GM18499 (cell line): Measurements from ENCODE around the gene VEGFC.

Source experiments
- ATAC-seq: cut with Tn5 transposase; IDR thresholded peaks from one replicate; pipeline ENCODE4 v1.9.1; 2021; ENCODE audit warnings: moderate number of reproducible peaks; ENCODE audit not compliant: insufficient read depth, unreplicated experiment

VEGFC gene

GRCh38 chr4:176799653-176800052 lies 6.9 kb upstream of the VEGFC start:
- no peak for ATAC-seq

DNA sequence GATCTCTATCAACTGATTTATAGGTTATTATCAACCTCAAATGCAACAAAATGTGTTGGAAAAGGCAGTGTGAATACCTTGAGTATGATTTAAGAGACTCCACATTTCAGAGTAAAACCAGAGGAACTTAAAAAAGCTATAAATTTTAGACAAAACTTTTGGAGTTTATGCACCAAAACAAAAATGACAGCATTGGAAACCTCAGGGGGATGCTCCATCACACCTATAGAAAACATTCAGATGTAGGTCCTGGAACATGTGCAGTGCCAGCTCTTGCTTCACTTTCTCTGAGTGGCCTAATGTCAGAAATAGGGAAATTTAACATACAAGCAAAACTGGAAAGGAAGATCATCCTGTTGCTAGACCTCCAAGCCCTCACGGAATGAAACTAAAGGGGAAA lies 5.8 kb upstream of the VEGFC start:
- no peak for ATAC-seq

- no peak for ATAC-seq
These were observed 2.7 kb upstream of the VEGFC start for GRCh38 chr4:176795441-176795840.

DNA sequence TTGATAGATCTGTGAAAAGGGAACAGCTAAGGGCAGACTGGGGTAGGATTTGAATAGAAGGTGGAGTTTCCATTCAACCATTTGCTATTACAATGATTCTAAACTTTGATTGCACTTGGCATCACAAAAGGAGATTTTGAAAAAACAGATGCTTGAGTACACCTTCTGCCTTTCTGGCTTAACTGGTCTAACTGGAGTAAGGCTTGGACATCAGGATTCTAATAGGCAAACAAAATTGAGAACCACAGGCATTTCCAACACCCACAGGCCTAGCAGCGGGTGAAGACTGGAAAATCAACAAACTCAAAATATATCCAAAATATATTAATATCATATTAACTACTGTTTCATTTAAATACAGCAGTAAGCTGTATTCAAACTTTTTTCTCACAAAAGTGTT lies 1.9 kb upstream of the VEGFC start:
- ATAC-seq, result no peak

DNA sequence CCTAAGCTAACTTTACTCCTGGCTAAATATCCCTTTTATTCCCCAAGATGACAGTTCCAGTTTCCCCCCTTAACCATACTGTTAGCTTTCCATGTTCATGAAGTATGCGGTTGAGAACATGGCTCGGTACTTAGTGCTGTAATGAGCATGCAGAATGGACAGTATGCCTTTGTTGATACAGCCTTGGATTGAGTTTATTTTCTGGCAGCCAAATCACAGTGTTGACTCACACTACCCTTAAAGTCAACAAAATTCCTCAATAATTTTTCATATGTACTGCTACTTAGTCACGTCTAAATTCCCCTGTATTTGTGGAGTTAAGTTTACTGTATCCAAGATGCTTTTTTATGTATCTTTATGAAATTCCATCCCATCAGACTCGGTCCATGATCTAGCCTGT lies 1.4 kb upstream of the VEGFC start:
- ATAC-seq, result no peak

GRCh38 chr4:176793060-176793605 lies 411 bp upstream of the VEGFC start:
- no peak for ATAC-seq

- ATAC-seq, result no peak
These were observed 964 bp downstream of the VEGFC start for GRCh38 chr4:176791591-176792325.

DNA sequence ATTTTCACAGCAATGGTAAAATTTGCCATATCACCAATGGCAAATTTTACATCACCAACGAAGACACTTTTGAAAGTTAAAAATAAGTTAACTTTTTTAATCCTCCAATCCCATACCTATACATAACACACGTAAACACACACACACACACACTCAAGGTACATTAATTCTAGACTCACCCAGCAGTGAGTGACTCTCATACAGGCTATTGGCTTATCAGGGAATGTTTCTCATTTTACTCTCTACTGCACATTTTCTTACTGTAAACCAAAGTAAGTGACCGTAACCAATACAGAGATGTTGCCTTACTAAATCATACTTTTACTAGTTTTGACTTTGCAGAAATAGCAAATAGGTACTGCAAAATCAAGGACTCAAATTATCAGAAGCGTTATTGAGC lies 2.3 kb downstream of the VEGFC start:
- no peak for ATAC-seq

GRCh38 chr4:176789955-176790354 lies 2.8 kb downstream of the VEGFC start:
- no peak for ATAC-seq

DNA sequence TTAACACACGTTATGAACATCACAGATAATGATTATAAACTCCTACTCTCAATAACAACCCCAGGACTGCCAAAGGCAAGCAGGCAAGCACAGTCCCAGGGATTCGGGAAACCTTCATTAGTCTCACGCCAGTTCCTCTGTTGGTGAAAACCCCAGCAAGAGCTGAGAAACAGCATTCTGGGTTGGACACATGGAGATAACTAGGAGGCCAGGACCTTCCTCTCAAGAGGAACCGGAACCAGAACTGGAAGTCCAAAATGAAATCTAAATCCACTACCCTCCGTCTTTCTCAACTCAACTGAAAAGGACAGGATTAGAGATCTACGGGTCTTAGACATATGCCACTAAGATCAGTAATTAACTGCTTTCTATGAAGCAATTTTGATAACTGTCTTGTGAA lies 3.8 kb downstream of the VEGFC start:
- no peak for ATAC-seq

DNA sequence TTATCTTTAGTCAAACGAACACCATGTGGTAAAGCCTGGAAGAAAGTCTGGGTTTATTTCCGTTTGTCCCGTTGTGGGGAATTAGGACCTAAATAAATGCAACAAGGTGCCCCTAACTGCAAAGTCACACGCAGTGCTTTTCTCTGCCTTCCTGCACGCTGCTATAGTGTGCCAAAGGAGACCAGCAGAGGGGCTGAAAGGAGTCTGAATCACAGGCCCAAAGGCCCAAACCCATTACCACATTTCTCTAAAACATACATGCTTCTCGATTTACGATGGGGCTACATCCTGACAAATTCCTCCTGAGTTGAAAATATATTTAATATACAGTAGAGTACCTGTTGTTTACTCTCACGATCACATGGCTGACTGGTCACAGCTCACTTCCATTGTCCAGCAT lies 4.5 kb downstream of the VEGFC start:
- no peak for ATAC-seq

GRCh38 chr4:176784816-176785215 lies 7.9 kb downstream of the VEGFC start:
- ATAC-seq, result no peak

DNA sequence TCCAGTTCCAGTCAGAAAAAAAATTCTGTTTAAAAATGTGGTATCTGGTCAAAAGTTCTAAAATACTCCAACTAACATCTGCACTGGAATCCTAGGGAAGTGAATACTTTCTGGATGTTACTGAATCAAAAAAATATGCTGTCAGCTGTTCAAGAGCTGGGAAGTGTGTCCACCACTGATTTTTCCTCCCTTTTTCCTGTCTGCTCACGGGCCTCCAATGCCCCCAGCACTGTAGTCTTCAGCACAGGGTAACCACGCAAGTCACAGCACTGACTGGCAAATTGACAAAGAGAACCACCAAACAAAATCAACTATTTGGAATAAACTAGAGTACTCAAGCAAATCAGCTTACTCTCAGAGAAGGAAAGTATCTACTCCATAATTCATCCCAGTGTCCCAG lies 9.9 kb downstream of the VEGFC start:
- no peak for ATAC-seq

- ATAC-seq, result no peak
These were observed 10.5 kb downstream of the VEGFC start for GRCh38 chr4:176782191-176782590.

GRCh38 chr4:176781739-176782100 lies 11.0 kb downstream of the VEGFC start:
- ATAC-seq, result no peak

- ATAC-seq, result no peak
These were observed 11.6 kb downstream of the VEGFC start for GRCh38 chr4:176780995-176781738.

DNA sequence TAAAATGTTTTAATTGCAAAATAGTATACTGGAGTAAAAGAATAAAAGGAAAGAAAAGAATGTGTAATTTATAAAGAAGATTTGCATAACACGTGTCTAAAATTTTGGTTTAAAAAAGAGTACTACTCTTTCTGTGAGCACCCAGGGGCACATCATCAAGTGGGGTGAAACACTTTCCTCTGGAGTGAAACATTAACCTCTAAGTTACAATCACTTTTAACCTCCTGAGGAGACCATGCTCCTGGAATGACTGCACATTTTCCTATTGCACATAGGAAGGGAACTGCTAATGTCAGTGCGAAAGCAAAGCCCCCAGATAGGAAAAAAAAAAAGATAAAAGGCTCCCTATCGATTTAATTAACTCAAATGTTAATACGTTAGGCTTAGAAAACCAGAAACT lies 13.3 kb downstream of the VEGFC start:
- ATAC-seq, result no peak

- ATAC-seq, result no peak
These were observed 14.2 kb downstream of the VEGFC start for GRCh38 chr4:176778491-176778890.

- no peak for ATAC-seq
These were observed 14.7 kb downstream of the VEGFC start for GRCh38 chr4:176778063-176778462.

DNA sequence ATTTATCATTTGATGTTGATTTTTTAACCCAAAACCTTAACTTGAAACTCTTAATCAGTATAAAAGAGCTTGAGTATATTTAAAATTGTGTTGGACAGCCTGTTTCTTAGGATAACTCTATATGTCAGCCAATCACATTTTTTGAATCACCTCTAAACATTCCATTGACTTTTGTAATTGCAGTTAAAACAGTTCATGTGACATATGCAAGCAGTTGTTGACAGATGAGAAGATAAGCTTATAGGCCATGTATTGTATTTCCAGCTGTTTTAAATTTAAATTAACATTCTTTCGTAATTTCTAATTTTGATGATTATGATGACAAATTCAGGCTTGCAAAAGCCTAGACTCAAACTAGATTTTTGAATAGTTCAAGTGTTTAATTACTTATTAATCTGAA lies 17.4 kb downstream of the VEGFC start:
- ATAC-seq, result no peak

DNA sequence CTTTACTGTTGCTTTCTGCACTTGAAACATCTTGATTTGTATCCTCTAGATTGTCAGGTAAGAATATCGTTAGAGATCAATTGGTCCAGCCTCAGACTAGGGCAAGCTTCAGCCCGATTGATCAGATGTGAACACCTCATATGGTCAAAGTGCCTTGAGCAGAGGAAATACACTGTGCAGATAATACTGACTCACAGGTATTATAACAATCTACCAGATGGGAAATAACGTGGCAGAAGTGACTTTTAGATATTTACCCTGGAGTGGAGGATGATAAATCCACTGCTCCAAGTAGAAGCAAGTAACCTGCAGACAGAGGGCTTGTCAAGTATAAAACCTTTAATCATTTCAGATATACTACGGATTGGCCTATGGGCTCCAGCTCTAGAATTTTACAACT lies 17.9 kb downstream of the VEGFC start:
- ATAC-seq, result no peak

DNA sequence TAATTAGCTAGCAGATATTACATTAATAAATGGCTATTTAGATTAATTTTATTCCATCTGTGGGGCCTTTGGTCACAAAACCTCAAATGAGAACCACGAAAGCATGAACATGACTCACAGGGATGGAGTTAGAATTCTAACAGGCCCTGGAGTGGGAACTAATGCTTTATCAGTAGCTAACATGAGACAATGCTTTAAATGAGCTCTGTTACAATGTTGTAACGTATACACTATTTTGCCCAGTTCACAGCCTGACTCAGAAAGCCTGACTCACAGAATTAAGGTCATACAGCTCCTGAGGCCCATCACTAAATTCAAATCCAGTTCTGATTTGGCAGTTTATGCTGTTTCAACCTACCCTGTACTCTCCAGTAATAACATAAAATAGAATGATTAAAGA lies 23.2 kb downstream of the VEGFC start:
- ATAC-seq, result no peak
